Natural killer cell (primary cell): ENCODE results near the gene IREB2. TPM values are rescaled to one million over a fixed set of nuclear protein-coding genes. Genes with fewer than 3 reads are reported as not detected.

Experiments
- ATAC-seq, 3 donors: fragments of 150-1000 bp in 2 of 3; fragments of 200-7000 bp in 1 of 3; cut with Tn5 transposase; 1 replicate in 1 of 3; 2 replicates in 2 of 3; pipeline ENCODE4 v1.10.0; 2021; ENCODE audit warnings: mild to moderate bottlenecking in 2 of 3, moderate library complexity in 2 of 3
- DNase-seq, 2 donors: peaks; one replicate each; pipeline versions ENCODE4 v3.0.0 to v3.0.0-alpha.2; 2013 to 2021; ENCODE audit warnings: mixed read lengths in 1 of 2
- H3K27ac ChIP-seq: one replicate; pipeline ENCODE4 v1.5.1; 2013; ENCODE audit warnings: mild to moderate bottlenecking, low read length
- H3K27me3 ChIP-seq: one replicate; pipeline ENCODE4 v1.6.1; 2013; ENCODE audit warnings: low read length; ENCODE audit not compliant: control insufficient read depth, insufficient read depth
- H3K36me3 ChIP-seq: one replicate; pipeline ENCODE4 v1.6.1; 2013; ENCODE audit warnings: low read length; ENCODE audit not compliant: control insufficient read depth, insufficient read depth
- H3K4me1 ChIP-seq: one replicate; pipeline ENCODE4 v1.6.1; 2013; ENCODE audit warnings: low read length; ENCODE audit not compliant: control insufficient read depth, insufficient read depth
- H3K4me3 ChIP-seq: one replicate; pipeline ENCODE4 v1.5.1; 2013; ENCODE audit warnings: low read length
- H3K9me3 ChIP-seq: one replicate; pipeline ENCODE4 v1.6.1; 2013; ENCODE audit warnings: low read length; ENCODE audit not compliant: control insufficient read depth, insufficient read depth
- H3K27ac Mint-ChIP-seq, 2 donors: one replicate each; pipeline ENCODE4 v1.8.0; 2022; ENCODE audit warnings: mild to moderate bottlenecking in 2 of 2, mixed read lengths in 2 of 2, moderate library complexity in 1 of 2
- H3K27me3 Mint-ChIP-seq, 2 donors: one replicate each; pipeline ENCODE4 v1.8.0; 2022; ENCODE audit warnings: low read depth in 2 of 2, mixed read lengths in 2 of 2
- H3K36me3 Mint-ChIP-seq: one replicate; pipeline ENCODE4 v1.8.0; 2022; ENCODE audit warnings: mixed read lengths
- H3K4me1 Mint-ChIP-seq, 2 donors: one replicate each; pipeline ENCODE4 v1.8.0; 2022; ENCODE audit warnings: mixed read lengths in 2 of 2
- H3K4me3 Mint-ChIP-seq: one replicate; pipeline ENCODE4 v1.8.0; 2022; ENCODE audit warnings: mild to moderate bottlenecking, moderate library complexity, mixed read lengths
- H3K9me3 Mint-ChIP-seq, 2 donors: one replicate each; pipeline ENCODE4 v1.8.0; 2022; ENCODE audit warnings: mixed read lengths in 2 of 2
- CTCF ChIP-seq: fragments of 200-600 bp; IDR thresholded peaks from one replicate; pipeline ENCODE4 v1.8.0; 2022; ENCODE audit warnings: antibody characterized with exemption
- WGBS: methylation state at CpG from one replicate; pipeline ENCODE4 v1.1.7; 2013; ENCODE audit warnings: missing lambda C conversion rate; ENCODE audit not compliant: insufficient coverage; 5-methylcytosine and 5-hydroxymethylcytosine counted together
- intact Hi-C: fragments of 100-400 bp; cut with micrococcal nuclease; formaldehyde crosslinking; loops from one replicate; pipeline ENCODE4 v1.14.2; 2022
- total RNA-seq, 4 donors: library from RNA; stranded (reverse); fragments of 120-200 nt in 1 of 4; gene quantifications; one replicate each; pipeline versions ENCODE4 v1.2.3 to v1.2.4, GENCODE V29; 2013 to 2022

Gene IREB2
- total RNA-seq, 3 donors from 2014 or later (not counting 1 experiment from before 2014, with no cell fraction given), result 84.9 to 121 (median 99.0) TPM

- Histone ChIP-seq H3K4me1 (peaks cover 13% of the 10 kb centered on the region), H3K27ac (no peak overlapping the region), H3K9me3 (no peaks in the 10 kb centered on the region), H3K36me3 (no peaks in the 10 kb centered on the region), H3K27me3 (no peaks in the 10 kb centered on the region), H3K4me3 (no peak overlapping the region)
- WGBS, result 91% methylated on average over 11 of the region's 11 CpGs
- Mint-ChIP-seq H3K27me3 (peaks cover 0 to 5% of the 10 kb centered on the region in 2 donors), H3K4me3 (no peak overlapping the region), H3K36me3 (no peaks in the 10 kb centered on the region), H3K27ac (no peak overlapping the region), H3K4me1 (peaks cover 16 to 17% of the 10 kb centered on the region in 2 donors), H3K9me3 (no peaks in the 10 kb centered on the region)
- ATAC-seq (no peak), DNase-seq (no peak)
- no peak for TF ChIP-seq CTCF
- intact Hi-C loops, result no loop called here
Observed at GRCh38 chr15:78398076-78398825, 39.8 kb upstream of the IREB2 start.

GRCh38 chr15:78399091-78399490 lies 38.9 kb upstream of the IREB2 start:
- 88% methylated on average over 9 of the region's 9 CpGs for WGBS

GRCh38 chr15:78402061-78402610 lies 35.9 kb upstream of the IREB2 start:
- Histone ChIP-seq H3K9me3 (no peaks in the 10 kb centered on the region), H3K36me3 (no peaks in the 10 kb centered on the region), H3K4me1 (peaks cover 13% of the 10 kb centered on the region), H3K4me3 (no peak overlapping the region), H3K27me3 (no peaks in the 10 kb centered on the region), H3K27ac (no peak overlapping the region)
- intact Hi-C loops, result no loop called here
- DNase-seq, result no peak
- Mint-ChIP-seq H3K4me1 (peaks cover 9 to 10% of the 10 kb centered on the region in 2 donors), H3K36me3 (no peaks in the 10 kb centered on the region), H3K9me3 (no peaks in the 10 kb centered on the region), H3K4me3 (no peak overlapping the region), H3K27ac (no peak overlapping the region), H3K27me3 (no peaks in the 10 kb centered on the region)
- TF ChIP-seq CTCF, result no peak
- ATAC-seq, result no peak
- WGBS, result 77% methylated on average over 6 of the region's 9 CpGs

More at GRCh38 chr15:78399091-78399490, 38.9 kb upstream of the IREB2 start:
- intact Hi-C loops, result no loop called here
- Histone ChIP-seq H3K4me3 (no peak overlapping the region), H3K27me3 (no peaks in the 10 kb centered on the region), H3K27ac (no peak overlapping the region), H3K4me1 (peaks cover 13% of the 10 kb centered on the region), H3K36me3 (no peaks in the 10 kb centered on the region), H3K9me3 (no peaks in the 10 kb centered on the region)
- ATAC-seq (no peak), DNase-seq (no peak)
- no peaks in the 10 kb centered on the region for H3K9me3 Mint-ChIP-seq
- no peak for TF ChIP-seq CTCF
- no peak overlapping the region for H3K4me3 Mint-ChIP-seq
- H3K27ac Mint-ChIP-seq, result no peak overlapping the region
- peaks cover 0 to 1% of the 10 kb centered on the region in 2 donors for H3K27me3 Mint-ChIP-seq
- H3K4me1 Mint-ChIP-seq, result peaks cover 16 to 17% of the 10 kb centered on the region in 2 donors
- no peaks in the 10 kb centered on the region for H3K36me3 Mint-ChIP-seq
